ENCODE measurements around the gene SLX9.

SLX9 gene, protein sequence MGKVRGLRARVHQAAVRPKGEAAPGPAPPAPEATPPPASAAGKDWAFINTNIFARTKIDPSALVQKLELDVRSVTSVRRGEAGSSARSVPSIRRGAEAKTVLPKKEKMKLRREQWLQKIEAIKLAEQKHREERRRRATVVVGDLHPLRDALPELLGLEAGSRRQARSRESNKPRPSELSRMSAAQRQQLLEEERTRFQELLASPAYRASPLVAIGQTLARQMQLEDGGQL

DNA sequence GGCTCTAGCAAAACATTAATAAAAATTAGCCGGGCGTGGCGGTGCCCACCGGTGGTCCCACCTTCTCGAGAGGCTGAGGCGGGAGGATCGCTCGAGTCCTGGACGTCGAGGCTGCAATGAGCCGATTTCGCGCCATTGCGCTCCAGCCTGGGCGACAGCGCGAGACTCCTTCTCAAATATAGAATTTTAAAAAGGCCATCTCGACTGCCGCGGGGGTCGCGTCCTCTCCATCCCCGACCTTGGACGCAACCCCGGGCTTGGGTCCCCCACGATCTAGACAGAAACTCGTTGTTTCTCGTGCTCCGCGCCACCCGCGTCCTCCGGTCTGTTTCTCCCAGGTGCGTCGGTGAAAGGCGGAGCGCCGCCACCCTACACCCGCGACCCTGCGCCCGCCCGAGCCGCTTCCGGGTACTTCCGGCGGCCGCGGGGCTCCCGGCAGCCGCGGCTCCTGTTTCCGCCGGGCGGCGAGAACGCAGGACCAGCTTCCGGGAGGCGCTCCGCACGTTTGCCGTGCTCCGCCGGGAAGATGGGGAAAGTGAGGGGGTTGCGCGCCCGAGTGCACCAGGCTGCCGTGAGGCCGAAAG lies at the start of gene SLX9:
Gene SLX9, plus strand, starts transcription at position 498 of the 584 bp plus-strand sequence. Its CDS starts 29 bp downstream, at position 527.
- DNase-seq = peak; percentile 37 to 85

DNA sequence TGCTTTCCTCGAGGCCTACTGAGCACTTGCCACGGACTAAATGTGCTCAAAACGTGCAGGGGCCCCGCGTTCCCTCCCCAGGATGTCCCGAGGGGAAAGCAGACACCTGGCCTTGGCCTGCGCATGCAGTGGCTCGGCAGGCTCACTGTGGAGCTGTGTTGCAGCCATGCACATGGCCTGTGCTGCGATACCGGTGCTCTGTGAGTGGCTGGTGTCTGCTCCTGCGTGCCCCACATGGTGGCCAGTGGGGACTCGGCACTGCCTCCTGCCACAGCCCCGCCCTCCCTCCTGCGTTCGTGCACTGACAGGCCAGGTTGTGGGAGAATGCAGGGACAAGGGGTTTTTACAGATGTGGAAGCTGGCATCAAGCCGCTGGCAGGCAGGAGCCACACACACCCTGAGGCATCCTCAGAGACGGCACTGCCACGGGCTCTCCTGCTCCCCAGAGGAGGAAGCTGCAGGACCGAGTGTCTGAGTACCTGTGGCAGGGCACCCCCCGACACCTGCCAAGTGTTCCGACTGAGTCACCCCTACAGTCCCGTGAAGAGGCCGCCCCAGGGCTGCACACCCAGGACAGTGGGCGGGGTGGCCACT lies 49.4 kb upstream of the SLX9 start:
- DNase-seq = peak in 1 of 2 experiments; percentile 21

DNA sequence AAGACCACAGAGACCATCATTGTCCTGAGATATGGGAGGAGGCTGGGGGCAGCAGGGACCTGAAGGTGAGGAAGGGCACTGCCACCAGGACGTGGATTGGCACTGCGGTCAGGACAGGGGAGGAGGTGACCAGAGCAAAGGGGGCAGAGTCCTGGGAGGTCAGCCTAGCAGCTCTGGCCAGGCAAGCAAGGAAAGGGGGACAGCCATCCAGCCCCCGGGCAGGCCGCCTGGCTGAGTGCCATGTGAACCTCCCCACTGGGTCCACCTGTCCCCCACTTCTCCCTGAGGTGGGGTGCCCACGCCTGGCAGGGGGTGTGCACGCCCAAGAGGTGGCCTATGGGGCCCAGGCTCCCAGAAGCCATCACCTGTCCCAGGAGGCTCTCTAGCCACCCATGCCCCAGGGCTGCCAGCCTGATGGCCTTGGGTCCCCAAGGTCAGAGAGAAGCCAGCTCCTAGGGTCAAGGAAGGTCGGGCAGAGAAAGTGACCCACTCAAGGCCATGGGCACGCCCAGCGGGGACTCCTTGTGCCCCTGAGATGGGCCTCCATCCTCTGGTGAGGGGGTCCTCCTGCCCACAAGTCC lies 48.8 kb upstream of the SLX9 start:
- no peak for DNase-seq

DNA sequence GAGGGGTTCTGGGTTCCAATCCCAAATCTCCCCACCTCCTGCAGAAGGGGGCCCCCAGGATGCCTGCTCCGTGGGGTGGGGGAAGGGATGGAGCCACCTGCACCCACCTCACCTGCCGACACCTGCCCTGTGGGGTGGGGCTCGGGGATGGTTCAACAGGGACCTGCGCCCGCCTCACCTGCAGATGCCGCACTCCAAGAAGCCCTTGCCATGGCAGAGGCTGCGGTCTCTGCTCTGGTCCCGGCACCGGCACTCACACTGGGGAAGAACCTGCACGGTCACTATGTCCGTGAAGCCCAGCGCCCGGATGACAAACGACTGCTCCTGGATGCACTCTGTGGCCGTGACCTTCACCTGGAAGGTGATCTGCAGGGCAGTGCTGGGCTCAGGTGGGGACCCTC lies 48.2 kb upstream of the SLX9 start:
- DNase-seq = no peak

DNA sequence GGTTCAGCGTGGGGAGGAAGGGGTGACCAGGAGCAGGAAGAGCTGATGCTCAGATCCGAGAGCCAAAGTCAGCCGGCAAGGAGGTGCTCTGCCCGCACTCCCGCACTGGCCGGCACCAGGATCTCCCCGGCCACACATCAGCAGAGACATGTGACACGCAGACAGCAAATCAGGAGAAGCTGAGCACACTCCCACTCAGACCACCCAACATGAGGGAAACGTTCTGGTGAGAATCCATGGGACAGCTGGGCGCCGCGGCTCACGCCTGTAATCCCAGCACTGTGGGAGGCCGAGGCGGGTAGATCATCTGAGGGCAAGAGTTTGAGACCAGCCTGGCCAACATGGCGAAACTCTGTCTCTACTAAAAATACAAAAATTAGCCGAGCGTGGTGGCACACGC lies 47.7 kb upstream of the SLX9 start:
- DNase-seq = peak in 1 of 2 experiments; percentile 41

DNA sequence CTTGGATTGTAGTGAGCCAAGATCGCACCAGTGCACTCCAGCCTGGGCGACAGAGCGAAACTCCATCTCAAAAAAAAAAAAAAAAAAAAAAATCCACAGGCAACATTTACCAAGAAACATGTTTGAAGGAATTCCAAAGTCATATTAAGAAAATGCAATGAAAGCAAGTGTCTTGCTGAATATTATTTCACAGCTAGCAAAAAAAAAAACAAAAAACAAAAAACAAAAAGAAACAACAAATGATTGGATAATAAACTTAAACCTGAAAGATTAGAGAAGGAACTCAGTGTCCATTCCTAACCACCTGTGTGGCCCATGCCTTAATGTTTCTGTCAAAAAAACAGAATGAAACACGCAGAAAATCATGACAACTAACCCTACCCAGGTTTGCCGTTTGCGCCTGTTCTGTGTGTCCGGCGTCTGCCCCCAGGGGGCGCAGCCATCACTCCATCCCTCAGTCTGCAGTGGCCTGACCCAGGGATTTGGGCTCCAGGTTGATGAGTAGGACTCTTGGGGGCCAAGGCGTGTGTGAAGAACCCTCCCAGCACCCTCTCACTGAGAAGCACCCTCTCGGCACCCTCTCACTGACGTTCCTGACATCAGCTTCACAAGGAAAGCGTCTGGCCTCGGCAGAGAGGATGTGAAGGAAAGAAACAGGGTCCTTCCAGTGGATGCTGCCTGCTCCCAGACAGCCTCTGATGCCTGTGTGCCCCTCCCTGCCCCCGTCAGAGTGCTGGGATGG lies 47.1 kb upstream of the SLX9 start:
- peak; percentile 15 to 51 for DNase-seq

DNA sequence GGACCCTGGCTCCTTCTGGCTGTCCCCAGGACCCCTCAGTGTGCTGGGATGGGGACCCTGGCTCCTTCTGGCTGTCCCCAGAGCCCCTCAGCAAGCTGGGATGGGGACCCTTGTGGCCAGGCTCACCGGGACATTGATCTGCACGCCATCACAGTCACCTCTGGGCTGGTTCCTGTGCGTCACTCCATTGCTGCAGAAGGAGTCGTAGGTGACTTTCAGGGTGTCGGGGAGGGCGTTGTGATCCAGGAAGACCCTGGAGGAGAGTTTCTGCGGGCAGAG lies 46.6 kb upstream of the SLX9 start:
- DNase-seq = no peak

DNA sequence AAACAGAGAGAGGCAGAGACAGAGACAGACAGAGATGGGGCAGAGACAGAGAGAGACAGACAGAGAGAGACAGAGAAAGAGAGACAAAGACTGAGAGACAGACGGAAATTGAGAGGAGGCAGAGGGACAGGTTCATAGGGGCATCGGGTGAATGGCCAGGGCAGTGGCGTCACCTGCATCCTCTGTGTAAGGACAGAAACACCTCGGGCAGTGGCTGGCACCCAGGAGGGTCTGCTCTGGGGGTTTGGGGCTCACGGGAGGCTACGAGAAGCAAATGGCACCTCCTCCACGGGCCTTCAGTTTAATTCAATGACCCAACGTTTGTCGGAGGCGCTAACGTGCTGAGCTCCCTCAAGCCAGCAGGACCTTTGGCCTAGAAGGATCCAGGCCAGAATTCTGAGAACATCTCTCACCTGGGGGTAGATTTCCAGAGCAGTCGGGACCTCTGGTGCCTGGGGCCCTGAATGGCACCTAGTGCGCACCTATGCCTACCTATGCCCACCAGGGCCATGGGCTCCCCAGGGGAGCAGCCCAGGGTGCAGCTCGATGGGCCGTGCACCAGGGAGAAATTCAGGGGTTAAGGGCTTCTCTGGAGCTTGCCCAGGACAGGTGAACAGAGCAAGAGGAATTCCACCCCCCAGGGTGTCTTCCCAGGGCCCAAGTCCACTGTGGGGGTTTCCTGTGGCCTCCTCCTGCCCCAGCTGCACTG lies 45.7 kb upstream of the SLX9 start:
- no peak for DNase-seq

DNA sequence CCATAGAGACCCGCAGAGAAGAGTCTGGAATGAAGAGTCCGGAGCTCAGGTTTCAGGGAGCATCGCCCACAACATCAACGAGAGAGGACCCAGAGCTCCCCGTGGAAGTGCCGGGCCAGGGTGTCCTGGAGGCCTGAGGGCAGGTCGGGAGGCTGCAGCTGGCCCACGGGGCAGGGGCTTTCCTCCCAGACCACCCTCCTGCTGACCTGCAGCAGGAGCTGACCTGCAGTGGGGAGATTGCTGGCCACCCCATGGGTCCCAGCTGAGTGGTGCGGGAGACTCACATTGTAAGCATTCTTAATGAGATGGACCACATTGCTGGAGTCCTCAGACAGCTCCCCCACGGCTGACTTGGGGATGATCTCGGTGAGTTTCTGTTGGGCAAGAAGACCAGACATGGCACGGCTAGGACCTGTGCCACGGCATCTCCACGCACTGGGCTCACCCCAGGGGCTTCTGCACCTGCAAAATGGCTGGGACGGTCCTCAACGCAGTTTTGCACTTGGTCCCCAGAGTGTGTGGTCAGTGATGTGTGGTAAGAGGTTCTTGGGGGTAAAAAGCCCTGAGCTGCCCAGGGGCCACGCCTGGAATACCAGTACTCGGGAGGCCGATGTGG lies 45.0 kb upstream of the SLX9 start:
- DNase-seq = no peak

DNA sequence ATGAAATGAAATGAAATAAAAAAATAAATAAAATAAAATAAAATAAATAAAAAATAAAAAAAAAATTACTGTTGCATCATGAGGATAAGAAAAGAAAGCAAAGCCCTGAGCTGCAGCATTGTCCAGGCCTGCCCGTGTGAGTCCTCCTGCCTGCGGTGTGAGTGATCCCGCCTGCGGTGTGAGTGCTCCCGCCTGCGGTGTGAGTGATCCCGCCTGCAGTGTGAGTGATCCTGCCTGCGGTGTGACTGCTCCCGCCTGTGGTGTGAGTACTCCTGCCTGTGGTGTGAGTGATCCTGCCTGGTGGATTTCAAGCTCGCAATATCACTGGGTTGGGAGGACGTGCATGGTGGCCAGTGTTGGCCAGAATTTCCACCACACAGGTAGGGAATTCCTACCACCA lies 44.0 kb upstream of the SLX9 start:
- no peak for DNase-seq

DNA sequence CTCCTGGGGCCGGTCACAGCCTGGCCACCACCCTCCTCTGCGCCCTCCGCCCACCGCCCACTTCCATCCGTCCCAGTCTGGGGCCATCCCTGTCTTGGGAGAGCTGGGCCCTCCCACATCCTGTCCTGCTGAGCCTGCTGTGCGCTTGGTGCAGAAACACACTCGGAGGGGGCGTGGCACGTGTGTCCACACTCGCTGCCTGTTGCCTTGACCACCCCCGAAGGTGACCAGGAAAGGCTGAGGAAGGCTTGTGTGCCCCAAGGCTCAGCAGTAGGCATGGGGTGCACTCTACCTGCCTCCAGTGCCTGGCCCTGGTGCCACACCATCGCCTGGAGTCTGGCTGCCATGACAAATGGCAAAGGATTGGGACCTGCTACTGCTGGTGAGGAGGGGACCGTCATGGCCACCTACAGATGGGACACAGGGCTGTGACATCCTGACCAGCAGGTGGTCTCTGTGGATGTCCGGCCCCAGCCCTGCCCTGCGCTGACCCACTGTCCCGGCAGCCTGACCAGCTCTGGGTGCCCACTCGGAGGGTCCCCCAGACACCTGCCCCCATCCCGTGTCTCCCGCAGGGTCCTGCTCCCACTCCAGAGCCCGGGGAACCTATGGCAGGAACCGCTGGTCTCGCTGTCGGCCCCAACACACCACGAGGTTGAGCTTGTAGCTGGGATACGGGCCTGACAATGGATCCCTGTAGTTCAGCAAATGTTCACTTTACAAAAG lies 43.1 kb upstream of the SLX9 start:
- no peak for DNase-seq

DNA sequence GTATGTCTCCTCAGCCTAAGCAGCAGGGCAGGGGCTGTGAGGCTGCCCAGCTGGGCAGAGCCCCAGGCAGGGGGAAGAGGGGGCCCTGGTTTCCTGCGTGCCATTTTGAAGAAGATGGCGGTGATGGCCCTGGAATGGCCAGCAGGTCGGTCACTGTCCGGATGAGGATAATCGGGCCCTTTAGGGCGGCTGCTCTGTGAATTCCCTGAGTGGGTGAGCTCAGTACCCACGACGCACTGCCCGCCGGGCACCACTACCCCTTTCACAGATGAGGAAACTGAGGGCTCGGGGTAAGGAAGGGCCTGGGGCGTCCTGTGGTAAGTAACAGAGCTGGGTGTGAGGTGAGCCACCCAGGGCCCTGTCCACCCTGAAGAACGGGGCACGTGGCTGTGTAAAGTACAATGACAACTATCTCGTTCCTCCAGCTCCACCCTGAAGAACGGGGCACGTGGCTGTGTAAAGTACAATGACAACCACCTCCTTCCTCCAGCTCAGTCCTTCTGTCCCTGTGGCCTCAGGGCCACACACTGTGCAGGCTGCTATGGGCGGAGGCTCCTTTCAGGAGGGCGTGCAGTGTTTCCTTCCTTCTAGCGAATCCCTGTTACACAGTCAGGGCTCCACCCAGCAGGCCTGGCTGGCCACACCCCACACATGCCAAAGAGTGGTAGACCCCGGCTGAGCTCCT lies 42.4 kb upstream of the SLX9 start:
- no peak for DNase-seq

DNA sequence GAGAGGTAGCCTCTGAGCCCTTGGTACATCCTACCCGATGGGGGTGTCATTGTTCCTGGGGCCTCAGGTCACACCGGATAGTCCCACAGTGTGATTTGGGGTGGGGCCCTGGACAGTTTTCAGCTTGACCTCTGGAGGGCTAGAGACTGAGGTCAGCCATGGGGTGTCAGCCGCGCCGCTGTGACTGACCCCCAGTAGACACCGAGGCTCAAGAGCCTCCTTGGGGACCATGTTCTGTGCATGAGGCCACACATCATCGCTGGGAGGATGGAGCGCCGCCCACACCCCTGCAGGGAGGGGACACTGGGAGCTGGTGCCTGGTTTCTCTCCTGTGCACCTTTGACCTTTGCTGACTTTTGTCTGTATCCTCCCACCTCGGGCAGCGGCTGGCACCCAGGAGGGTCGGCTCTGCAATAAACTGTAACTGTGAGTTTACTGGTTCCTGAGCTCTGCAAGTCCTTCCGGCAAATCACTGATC lies 41.8 kb upstream of the SLX9 start:
- no peak for DNase-seq

DNA sequence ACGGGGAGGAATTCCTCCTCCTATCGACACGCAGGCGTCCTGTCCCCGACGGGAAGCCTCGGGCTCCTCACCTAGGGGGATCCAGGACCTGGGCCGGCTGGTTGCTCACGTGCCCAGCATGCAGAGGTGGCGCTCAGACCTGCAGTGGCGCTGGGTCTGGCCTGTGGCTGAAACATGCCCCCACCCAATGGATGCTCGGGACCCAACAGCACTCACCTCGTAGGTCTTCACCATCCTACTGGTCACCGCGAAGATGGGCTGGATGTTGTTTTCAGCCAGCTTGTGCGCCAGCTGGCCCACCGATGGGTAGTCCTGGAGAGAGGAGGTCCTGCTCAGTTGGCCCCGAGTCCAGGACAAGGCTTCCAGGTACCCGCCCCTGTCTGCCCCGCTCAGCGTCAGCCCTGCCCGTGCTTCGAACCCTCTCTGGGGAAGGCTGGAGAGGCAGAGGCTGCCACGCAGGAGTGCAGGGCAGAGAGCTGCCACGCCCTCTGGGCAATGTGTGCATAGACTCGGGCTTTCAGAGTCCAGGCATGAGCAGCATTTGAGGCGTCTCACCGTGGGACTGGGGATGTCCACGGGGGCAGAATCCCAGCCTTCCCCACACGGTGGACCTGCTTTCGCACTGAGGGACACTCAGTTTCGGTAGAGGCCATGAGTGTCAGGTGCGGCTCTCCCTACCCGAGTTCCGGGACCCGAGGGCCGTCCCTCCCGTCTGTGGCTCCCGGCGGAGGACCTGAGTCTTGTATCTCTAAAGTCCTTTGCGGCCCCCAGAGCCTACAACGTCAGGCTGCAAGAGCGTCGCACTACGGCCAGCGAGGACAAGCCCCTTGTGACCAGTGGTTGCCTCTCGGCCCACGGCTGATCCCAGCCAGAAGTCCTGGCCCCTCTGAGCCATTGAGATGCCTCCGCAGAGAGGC lies 40.7 kb upstream of the SLX9 start:
- no peak for DNase-seq

DNA sequence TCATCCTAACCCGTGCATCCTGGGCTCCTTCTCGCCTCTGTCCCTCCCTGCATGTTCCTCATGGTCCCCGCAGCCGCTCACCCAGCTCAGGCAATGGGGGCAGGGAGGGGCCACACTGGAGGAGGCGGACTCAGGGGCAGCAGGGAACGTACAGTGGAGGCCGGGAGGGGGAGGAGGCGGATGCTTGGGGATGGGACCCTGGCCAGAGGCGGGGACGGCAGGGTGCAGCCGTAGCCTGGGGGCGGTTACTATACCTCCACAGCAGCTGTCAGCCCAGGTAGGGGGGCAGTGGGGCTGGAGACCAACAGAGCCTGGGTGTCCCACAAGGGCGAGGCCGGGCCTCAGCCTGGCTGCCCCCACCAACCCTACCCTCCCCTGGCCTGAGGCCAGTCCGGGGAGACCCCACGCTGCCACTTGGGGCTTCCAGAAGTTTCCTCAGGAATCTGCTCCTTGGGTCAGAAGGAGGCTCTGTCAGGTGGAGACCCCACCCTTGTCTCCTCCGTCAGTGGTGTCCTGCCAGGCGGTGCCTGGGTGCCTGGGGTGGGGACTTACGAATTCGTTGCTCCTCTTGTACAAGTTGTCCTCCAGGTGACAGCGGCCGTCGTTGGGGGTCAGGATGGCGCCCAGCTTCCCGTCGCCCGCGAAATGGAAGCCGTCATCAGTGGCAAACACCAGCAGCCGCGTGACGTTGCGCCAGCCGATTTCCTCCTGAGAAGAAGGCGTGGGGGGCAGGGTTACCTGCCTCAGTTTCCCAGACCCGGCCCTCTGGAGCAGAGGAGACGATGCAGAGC lies 39.9 kb upstream of the SLX9 start:
- no peak for DNase-seq

DNA sequence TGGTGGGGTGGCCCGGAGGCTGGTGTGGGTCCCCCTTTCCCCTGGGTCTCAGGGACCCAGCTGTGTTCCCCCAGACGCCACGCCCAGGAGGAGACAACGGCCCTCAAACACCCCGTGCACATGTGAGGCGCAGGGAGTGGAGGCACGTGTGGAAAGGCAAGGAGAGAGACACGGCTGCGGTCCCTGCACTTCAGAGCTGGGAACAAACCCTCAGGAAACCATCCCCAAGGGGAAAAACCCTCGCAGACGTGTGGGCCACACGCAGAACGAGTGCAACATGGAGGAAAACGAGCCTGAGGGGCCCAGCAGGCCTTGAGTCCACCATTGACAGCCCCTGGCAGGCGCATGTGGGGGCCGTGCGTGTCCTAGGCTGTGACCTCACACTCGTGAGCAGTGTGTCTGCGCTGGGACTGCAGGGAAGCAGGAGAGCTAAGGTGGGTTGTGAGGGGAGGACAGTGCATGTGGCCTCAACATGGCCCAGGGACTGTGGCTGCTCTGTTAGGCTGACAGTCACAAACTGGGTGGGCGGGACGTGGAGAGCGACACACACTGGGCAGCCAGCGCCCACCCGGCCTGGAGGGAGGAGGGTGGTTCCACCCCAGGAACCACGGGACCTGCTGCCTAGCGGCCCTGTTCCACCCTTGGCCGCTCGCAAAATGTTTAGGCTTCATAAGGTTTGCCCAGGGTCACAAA lies 39.1 kb upstream of the SLX9 start:
- DNase-seq = no peak

DNA sequence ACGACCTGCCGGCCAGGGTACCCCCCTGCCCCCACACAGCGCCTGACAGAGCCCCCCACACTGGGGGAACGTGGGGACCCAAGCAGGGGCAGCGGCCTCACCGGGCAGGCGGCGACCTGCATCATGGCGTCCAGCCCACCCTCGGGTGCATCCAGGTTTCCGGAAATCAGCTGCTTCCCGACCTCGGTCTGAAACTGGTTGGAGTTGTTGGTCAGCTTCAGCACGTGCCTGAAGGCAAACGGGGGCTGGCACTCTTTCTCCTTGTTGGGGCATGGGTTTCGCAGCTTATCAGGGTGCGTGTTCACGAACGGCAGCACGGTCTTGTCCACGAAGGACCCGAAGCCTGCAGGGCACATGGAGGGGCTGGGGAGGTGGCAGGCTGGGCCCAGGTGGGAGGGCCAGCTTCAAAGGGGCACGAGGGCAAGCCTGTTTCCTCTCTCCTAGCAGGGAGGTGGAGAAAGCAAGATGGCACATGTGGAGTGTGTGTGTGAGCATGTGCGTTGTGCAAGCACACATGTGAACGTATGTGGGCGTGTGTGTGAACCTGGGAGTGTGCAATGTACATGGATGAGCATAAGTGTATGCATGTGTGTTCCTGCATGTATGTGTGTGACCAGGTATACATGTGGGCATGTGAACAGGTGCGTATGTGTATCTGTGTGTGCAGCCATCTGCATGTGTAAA lies 38.3 kb upstream of the SLX9 start:
- DNase-seq = no peak
